Muscle of leg (tissue), 16 donors: ENCODE measurements around the gene PGAM2. TPM values are rescaled to one million over a fixed set of nuclear protein-coding genes. Genes with fewer than 3 reads are reported as not detected.
A peak's percentile ranks its signal among the peaks of the same experiment; 100 is the strongest.

Experiments used
- DNase-seq: peaks from one replicate; pipeline ENCODE4 v3.0.0; 2013
- H3K27ac ChIP-seq: one replicate; pipeline ENCODE4 v1.5.1; 2013; ENCODE audit warnings: mild to moderate bottlenecking, low read length, control low read depth
- H3K27me3 ChIP-seq: one replicate; pipeline ENCODE4 v1.6.1; 2013; ENCODE audit warnings: low read length; ENCODE audit not compliant: control insufficient read depth, insufficient read depth
- H3K36me3 ChIP-seq: one replicate; pipeline ENCODE4 v1.6.1; 2013; ENCODE audit warnings: low read length; ENCODE audit not compliant: control insufficient read depth, insufficient read depth
- H3K4me1 ChIP-seq: one replicate; pipeline ENCODE4 v1.6.1; 2013; ENCODE audit warnings: low read length; ENCODE audit not compliant: control insufficient read depth, insufficient read depth
- H3K4me3 ChIP-seq: one replicate; pipeline ENCODE4 v1.5.1; 2013; ENCODE audit warnings: low read length, control low read depth
- H3K9me3 ChIP-seq: replicated peaks from 2 replicates; pipeline ENCODE4 v1.6.1; 2013; ENCODE audit warnings: low read depth, low read length; ENCODE audit not compliant: control insufficient read depth
- whole genome bisulfite sequencing: methylation state at CpG from one replicate; pipeline ENCODE4 v1.1.5; 2013; ENCODE audit warnings: missing lambda C conversion rate; ENCODE audit not compliant: insufficient coverage; 5-methylcytosine and 5-hydroxymethylcytosine counted together
- long read RNA-seq, 11 donors: transcript quantifications; one replicate each; lab custom pipeline, GENCODE V29; 2026
- polyA plus RNA-seq, 8 donors: library from polyadenylated mRNA; unstranded; fragments of 120-200 nt; gene quantifications; one replicate each; pipeline versions ENCODE4 v1.2.1 to v1.2.3, GENCODE V29; 2013; ENCODE audit warnings: inconsistent platforms in 1 of 8, low replicate concordance in 1 of 8; ENCODE audit not compliant: insufficient read length in 8 of 8, insufficient read depth in 1 of 8
- total RNA-seq: library from RNA; stranded (reverse); fragments of 120-200 nt; gene quantifications from one replicate; pipeline ENCODE4 v1.2.4, GENCODE V29; 2013

Gene PGAM2
- 412 TPM for total RNA-seq
- 100 to 1,000 TPM; 116 to 376 (median 255) TPM for polyA plus RNA-seq
- long read RNA-seq, donor 1, transcript PGAM2-201 (3 exons, 857 nt), result major isoform, 89 of 94 reads
- long read RNA-seq, donor 1, partial matches to known transcripts, result 5 of 94 reads
- long read RNA-seq, donor 1, other reads (novel, unspliced or antisense), result 0 of 94 reads
- long read RNA-seq, donor 2, transcript PGAM2-201 (3 exons, 857 nt), result major isoform, 11 of 11 reads
- long read RNA-seq, donor 2, partial matches to known transcripts, result 0 of 11 reads
- long read RNA-seq, donor 2, other reads (novel, unspliced or antisense), result 0 of 11 reads
- long read RNA-seq, donor 3, transcript PGAM2-201 (3 exons, 857 nt), result major isoform, 232 of 244 reads
- long read RNA-seq, donor 3, partial matches to known transcripts, result 5 of 244 reads
- long read RNA-seq, donor 3, other reads (novel, unspliced or antisense), result 7 of 244 reads
- long read RNA-seq, donor 4, transcript PGAM2-201 (3 exons, 857 nt), result major isoform, 98 of 114 reads
- long read RNA-seq, donor 4, partial matches to known transcripts, result 11 of 114 reads
- long read RNA-seq, donor 4, other reads (novel, unspliced or antisense), result 5 of 114 reads
- long read RNA-seq, donor 5, transcript PGAM2-201 (3 exons, 857 nt), result major isoform, 173 of 184 reads
- long read RNA-seq, donor 5, partial matches to known transcripts, result 5 of 184 reads
- long read RNA-seq, donor 5, other reads (novel, unspliced or antisense), result 6 of 184 reads
- long read RNA-seq, donor 6, transcript PGAM2-201 (3 exons, 857 nt), result major isoform, 299 of 340 reads
- long read RNA-seq, donor 6, partial matches to known transcripts, result 20 of 340 reads
- long read RNA-seq, donor 6, other reads (novel, unspliced or antisense), result 21 of 340 reads
- long read RNA-seq, donor 7, transcript PGAM2-201 (3 exons, 857 nt), result major isoform, 132 of 144 reads
- long read RNA-seq, donor 7, partial matches to known transcripts, result 6 of 144 reads
- long read RNA-seq, donor 7, other reads (novel, unspliced or antisense), result 6 of 144 reads
- long read RNA-seq, donor 8, transcript PGAM2-201 (3 exons, 857 nt), result major isoform, 94 of 105 reads
- long read RNA-seq, donor 8, partial matches to known transcripts, result 6 of 105 reads
- long read RNA-seq, donor 8, other reads (novel, unspliced or antisense), result 5 of 105 reads
- long read RNA-seq, donor 9, transcript PGAM2-201 (3 exons, 857 nt), result major isoform, 96 of 110 reads
- long read RNA-seq, donor 9, partial matches to known transcripts, result 14 of 110 reads
- long read RNA-seq, donor 9, other reads (novel, unspliced or antisense), result 0 of 110 reads
- long read RNA-seq, donor 10, transcript PGAM2-201 (3 exons, 857 nt), result major isoform, 184 of 211 reads
- long read RNA-seq, donor 10, partial matches to known transcripts, result 13 of 211 reads
- long read RNA-seq, donor 10, other reads (novel, unspliced or antisense), result 14 of 211 reads
- long read RNA-seq, donor 11, transcript PGAM2-201 (3 exons, 857 nt), result major isoform, 181 of 181 reads
- long read RNA-seq, donor 11, partial matches to known transcripts, result 0 of 181 reads
- long read RNA-seq, donor 11, other reads (novel, unspliced or antisense), result 0 of 181 reads

GRCh38 chr7:44065431-44066110, at the start of gene PGAM2:
Gene PGAM2, minus strand, starts transcription at chr7:44065567. Its CDS starts 38 bp downstream, at chr7:44065529.
- peaks cover 24% of the 10 kb centered on the region for H3K36me3 ChIP-seq
- H3K27me3 ChIP-seq, result peaks cover 26% of the 10 kb centered on the region
- 14% methylated on average over 12 of the region's 14 CpGs for WGBS
- H3K4me3 ChIP-seq, result peak within 1 kb of the TSS; percentile 54
- H3K27ac ChIP-seq, result peak within 1 kb of the TSS; percentile 77
- H3K4me1 ChIP-seq, result peaks cover 50% of the 10 kb centered on the region
- DNase-seq, result peak; percentile 84
- no peaks in the 10 kb centered on the region for H3K9me3 ChIP-seq

GRCh38 chr7:44114586-44115310, 49.4 kb upstream of the PGAM2 start:
- 80% methylated on average over 12 of the region's 12 CpGs for WGBS
- H3K4me1 ChIP-seq, result peaks cover 63% of the 10 kb centered on the region
- DNase-seq, result peak; percentile 89
- H3K27ac ChIP-seq, result peak overlapping the region; percentile 69
- no peaks in the 10 kb centered on the region for H3K27me3 ChIP-seq
- H3K4me3 ChIP-seq, result no peak overlapping the region
- peaks cover 86% of the 10 kb centered on the region for H3K36me3 ChIP-seq
- no peaks in the 10 kb centered on the region for H3K9me3 ChIP-seq

- Histone ChIP-seq H3K9me3 (no peaks in the 10 kb centered on the region), H3K4me1 (peaks cover 58% of the 10 kb centered on the region), H3K36me3 (peaks cover 87% of the 10 kb centered on the region), H3K27me3 (no peaks in the 10 kb centered on the region), H3K4me3 (no peak overlapping the region), H3K27ac (peak overlapping the region; percentile 65)
- 88% methylated on average over 20 of the region's 24 CpGs for WGBS
- DNase-seq, result no peak
Observed at GRCh38 chr7:44113764-44114354, 48.5 kb upstream of the PGAM2 start.

GRCh38 chr7:44112997-44113763, 47.8 kb upstream of the PGAM2 start:
- 77% methylated on average over 27 of the region's 34 CpGs for WGBS
- Histone ChIP-seq H3K4me1 (peaks cover 58% of the 10 kb centered on the region), H3K27ac (no peak overlapping the region), H3K9me3 (no peaks in the 10 kb centered on the region), H3K4me3 (no peak overlapping the region), H3K36me3 (peaks cover 92% of the 10 kb centered on the region), H3K27me3 (no peaks in the 10 kb centered on the region)
- DNase-seq, result no peak

- Histone ChIP-seq H3K27me3 (no peaks in the 10 kb centered on the region), H3K9me3 (no peaks in the 10 kb centered on the region), H3K36me3 (peaks cover 86% of the 10 kb centered on the region), H3K4me3 (no peak overlapping the region), H3K4me1 (peaks cover 58% of the 10 kb centered on the region), H3K27ac (no peak overlapping the region)
- no peak for DNase-seq
- 50% methylated on average over 33 of the region's 41 CpGs for WGBS
Observed at GRCh38 chr7:44112231-44112996, 47.0 kb upstream of the PGAM2 start.

GRCh38 chr7:44111761-44112160, 46.4 kb upstream of the PGAM2 start:
- Histone ChIP-seq H3K27me3 (no peaks in the 10 kb centered on the region), H3K36me3 (peaks cover 82% of the 10 kb centered on the region), H3K27ac (no peak overlapping the region), H3K4me1 (peaks cover 57% of the 10 kb centered on the region), H3K4me3 (no peak overlapping the region), H3K9me3 (no peaks in the 10 kb centered on the region)
- DNase-seq, result no peak
- WGBS, result 79% methylated on average over 14 of the region's 16 CpGs

- DNase-seq, result no peak
- H3K4me1 ChIP-seq, result peaks cover 51% of the 10 kb centered on the region
- H3K4me3 ChIP-seq, result no peak overlapping the region
- no peak overlapping the region for H3K27ac ChIP-seq
- no peaks in the 10 kb centered on the region for H3K27me3 ChIP-seq
- H3K36me3 ChIP-seq, result peaks cover 78% of the 10 kb centered on the region
- WGBS, result 68% methylated on average over 17 of the region's 27 CpGs
- H3K9me3 ChIP-seq, result no peaks in the 10 kb centered on the region
Observed at GRCh38 chr7:44110719-44111635, 45.6 kb upstream of the PGAM2 start.
